ENCODE data around the gene KRTAP4-4.
A peak's percentile ranks its signal among the peaks of the same experiment; 100 is the strongest.

Gene KRTAP4-4

GRCh38 chr17:41177727-41178271, 17.3 kb upstream of the KRTAP4-4 start, which contains the start of gene KRTAP4-2:
Gene KRTAP4-2 (minus strand): TSS chr17:41178221. CDS start chr17:41178164, 57 bp downstream.
- Histone ChIP-seq H3K9me3 (replicated peaks; ENCODE audit: insufficient read depth, low read length) (no peaks in the 10 kb centered on the region), H3K27me3 (replicated peaks; ENCODE audit: insufficient read depth, low read length) (no peaks in the 10 kb centered on the region), H4K20me1 (ENCODE audit: insufficient read depth, low read length) (no peaks in the 10 kb centered on the region), H2AFZ (ENCODE audit: low read length) (no peak within 1 kb of the TSS), H3K4me1 (ENCODE audit: low read length) (peaks cover 16% of the 10 kb centered on the region; the same call in 1 of the 2 replicates), H3F3A (ENCODE audit: insufficient read depth, low read length) (no peaks in the 10 kb centered on the region), H3K27ac (ENCODE audit: low read length) (no peak within 1 kb of the TSS), H3K79me2 (ENCODE audit: low read length) (no peaks in the 10 kb centered on the region), H3K9me2 (replicated peaks; ENCODE audit: insufficient read depth, low read length) (no peaks in the 10 kb centered on the region), H3K9ac (ENCODE audit: low read length) (no peak within 1 kb of the TSS), H3K4me2 (ENCODE audit: low read depth, low read length) (no peak within 1 kb of the TSS), H3K4me3 (ENCODE audit: low read length) (no peak within 1 kb of the TSS), H3K36me3 (replicated peaks; ENCODE audit: insufficient read depth, low read length) (no peaks in the 10 kb centered on the region)
- no peak for DNase-seq
- no peak for TF ChIP-seq EZH2 (optimal IDR thresholded peaks at IDR 0.05; ENCODE audit: low read depth, low read length)
- no peak for TF ChIP-seq EZH2phosphoT487 (IDR thresholded peaks at IDR 0.05; ENCODE audit: low read length)
- TF ChIP-seq CTCF (IDR thresholded peaks at IDR 0.05; ENCODE audit: low read length), result no peak

GRCh38 chr17:41176744-41177387, 16.3 kb upstream of the KRTAP4-4 start:
- peak; percentile 41 for DNase-seq
- Histone ChIP-seq H3K9me2 (replicated peaks; ENCODE audit: insufficient read depth, low read length) (no peaks in the 10 kb centered on the region), H3K4me1 (ENCODE audit: low read length) (peaks cover 16% of the 10 kb centered on the region; the same call in 1 of the 2 replicates), H3F3A (ENCODE audit: insufficient read depth, low read length) (no peaks in the 10 kb centered on the region), H3K79me2 (ENCODE audit: low read length) (no peaks in the 10 kb centered on the region), H3K9me3 (replicated peaks; ENCODE audit: insufficient read depth, low read length) (no peaks in the 10 kb centered on the region), H3K27ac (ENCODE audit: low read length) (no peak overlapping the region), H4K20me1 (ENCODE audit: insufficient read depth, low read length) (no peaks in the 10 kb centered on the region), H3K9ac (ENCODE audit: low read length) (no peak overlapping the region), H2AFZ (ENCODE audit: low read length) (no peak overlapping the region), H3K4me3 (ENCODE audit: low read length) (no peak overlapping the region), H3K4me2 (ENCODE audit: low read depth, low read length) (no peak overlapping the region), H3K36me3 (replicated peaks; ENCODE audit: insufficient read depth, low read length) (no peaks in the 10 kb centered on the region), H3K27me3 (replicated peaks; ENCODE audit: insufficient read depth, low read length) (no peaks in the 10 kb centered on the region)
- TF ChIP-seq CTCF (IDR thresholded peaks at IDR 0.05; ENCODE audit: low read length) (no peak), EZH2phosphoT487 (IDR thresholded peaks at IDR 0.05; ENCODE audit: low read length) (no peak), EZH2 (optimal IDR thresholded peaks at IDR 0.05; ENCODE audit: low read depth, low read length) (no peak)

GRCh38 chr17:41171886-41172285, 11.3 kb upstream of the KRTAP4-4 start:
- no peaks in the 10 kb centered on the region for H3K36me3 ChIP-seq (replicated peaks; ENCODE audit: insufficient read depth, low read length)
- no peaks in the 10 kb centered on the region for H3K9me2 ChIP-seq (replicated peaks; ENCODE audit: insufficient read depth, low read length)
- no peak for TF ChIP-seq CTCF (IDR thresholded peaks at IDR 0.05; ENCODE audit: low read length)
- no peak for TF ChIP-seq EZH2phosphoT487 (IDR thresholded peaks at IDR 0.05; ENCODE audit: low read length)
- TF ChIP-seq EZH2 (optimal IDR thresholded peaks at IDR 0.05; ENCODE audit: low read depth, low read length), result no peak
- H3K27ac ChIP-seq (ENCODE audit: low read length), result no peak overlapping the region
- H3K27me3 ChIP-seq (replicated peaks; ENCODE audit: insufficient read depth, low read length), result no peaks in the 10 kb centered on the region
- H3K9me3 ChIP-seq (replicated peaks; ENCODE audit: insufficient read depth, low read length), result no peaks in the 10 kb centered on the region
- H3K9ac ChIP-seq (ENCODE audit: low read length), result no peak overlapping the region
- no peaks in the 10 kb centered on the region for H3K79me2 ChIP-seq (ENCODE audit: low read length)
- no peak overlapping the region for H2AFZ ChIP-seq (ENCODE audit: low read length)
- H3F3A ChIP-seq (ENCODE audit: insufficient read depth, low read length), result no peaks in the 10 kb centered on the region
- DNase-seq, result no peak
- H3K4me1 ChIP-seq (ENCODE audit: low read length), result peaks cover 9% of the 10 kb centered on the region; the same call in 1 of the 2 replicates
- H3K4me2 ChIP-seq (ENCODE audit: low read depth, low read length), result no peak overlapping the region
- no peaks in the 10 kb centered on the region for H4K20me1 ChIP-seq (ENCODE audit: insufficient read depth, low read length)
- no peak overlapping the region for H3K4me3 ChIP-seq (ENCODE audit: low read length)
